ENCODE results near the gene MAPKAP1. TPM values are rescaled to one million over a fixed set of nuclear protein-coding genes. Genes with fewer than 3 reads are reported as not detected.

Gene MAPKAP1
- polyA plus RNA-seq, 3 donors: 39.9 to 57.5 (median 44.1) TPM

GRCh38 chr9:125749951-125750626, 43.1 kb upstream of the MAPKAP1 start:
- DNase-seq: no peak
- Histone ChIP-seq H3K27me3 (ENCODE audit: control insufficient read depth in 2 of 2, insufficient read depth in 2 of 2, low read length in 2 of 2) (no peaks in the 10 kb centered on the region), H3K9me3 (replicated peaks in 1 of 2; ENCODE audit: control insufficient read depth in 1 of 2, insufficient read depth in 1 of 2, low read length in 2 of 2) (no peaks in the 10 kb centered on the region), H2AFZ (ENCODE audit: insufficient read depth, low read depth, low read length, poor library complexity, severe bottlenecking) (no peak overlapping the region), H3K4me2 (replicated peaks; ENCODE audit: extremely low read depth, low read length, poor library complexity, severe bottlenecking) (no peak overlapping the region), H3K4me1 (ENCODE audit: control insufficient read depth in 1 of 2, insufficient read depth in 2 of 2, low read length in 2 of 2) (peaks cover 14 to 36% of the 10 kb centered on the region in 2 donors), H3K79me2 (ENCODE audit: insufficient read depth, low read length) (peaks cover 47% of the 10 kb centered on the region), H3K9ac (ENCODE audit: insufficient read depth, low read length, poor library complexity, severe bottlenecking) (no peak overlapping the region), H3K36me3 (replicated peaks in 1 of 2; ENCODE audit: control insufficient read depth in 1 of 2, insufficient read depth in 2 of 2, low read length in 2 of 2) (peaks cover 0 to 2% of the 10 kb centered on the region in 2 donors), H3K27ac (ENCODE audit: low read depth in 1 of 2, low read length in 2 of 2) (no peak overlapping the region), H3K4me3 (replicated peaks in 1 of 3; ENCODE audit: low read depth in 2 of 3, low read length in 3 of 3) (no peak overlapping the region), H4K20me1 (ENCODE audit: insufficient read depth, low read length) (peaks cover 8% of the 10 kb centered on the region)
- Mint-ChIP-seq H3K4me1 (peaks cover 35% of the 10 kb centered on the region), H3K36me3 (peaks cover 13 to 15% of the 10 kb centered on the region in 2 donors), H3K4me3 (no peak overlapping the region), H3K27ac (no peak overlapping the region), H3K9me3 (no peaks in the 10 kb centered on the region), H3K27me3 (ENCODE audit: low read depth in 3 of 3) (peaks cover 0 to 1% (median 0%) of the 10 kb centered on the region in 3 donors)
- intact Hi-C loops (cut with micrococcal nuclease): loop anchor here (5.0 to 10.0 kb wide), 7 partner anchors 38 to 195 kb away; partner anchors contain the start of gene MAPKAP1 (in 1 of the 2)
- TF ChIP-seq CTCF (IDR thresholded peaks at IDR 0.05): no peak
- 80% methylated on average over 1 of the region's 4 CpGs for WGBS (ENCODE audit: insufficient coverage)

- peaks cover 0 to 1% (median 0%) of the 10 kb centered on the region in 3 donors for H3K27me3 Mint-ChIP-seq (ENCODE audit: low read depth in 3 of 3)
- WGBS (ENCODE audit: insufficient coverage): no CpG with 5 or more reads among the region's 4 CpGs
- H3K4me3 Mint-ChIP-seq: peak overlapping the region; percentile 64 to 99
- H3K79me2 ChIP-seq (ENCODE audit: insufficient read depth, low read length): peaks cover 46% of the 10 kb centered on the region
- no peaks in the 10 kb centered on the region for H3K27me3 ChIP-seq (ENCODE audit: control insufficient read depth in 2 of 2, insufficient read depth in 2 of 2, low read length in 2 of 2)
- peaks cover 14 to 36% of the 10 kb centered on the region in 2 donors for H3K4me1 ChIP-seq (ENCODE audit: control insufficient read depth in 1 of 2, insufficient read depth in 2 of 2, low read length in 2 of 2)
- H4K20me1 ChIP-seq (ENCODE audit: insufficient read depth, low read length): peaks cover 8% of the 10 kb centered on the region
- TF ChIP-seq CTCF (IDR thresholded peaks at IDR 0.05): no peak
- H3K9ac ChIP-seq (ENCODE audit: insufficient read depth, low read length, poor library complexity, severe bottlenecking): no peak overlapping the region
- H3K4me1 Mint-ChIP-seq: peaks cover 36% of the 10 kb centered on the region
- peak overlapping the region in 1 of 3 experiments; percentile 93 for H3K4me3 ChIP-seq (replicated peaks in 1 of 3; ENCODE audit: low read depth in 2 of 3, low read length in 3 of 3)
- DNase-seq: no peak
- peak overlapping the region; percentile 78 for H2AFZ ChIP-seq (ENCODE audit: insufficient read depth, low read depth, low read length, poor library complexity, severe bottlenecking)
- no peak overlapping the region for H3K27ac Mint-ChIP-seq
- no peaks in the 10 kb centered on the region for H3K9me3 ChIP-seq (replicated peaks in 1 of 2; ENCODE audit: control insufficient read depth in 1 of 2, insufficient read depth in 1 of 2, low read length in 2 of 2)
- peaks cover 0 to 2% of the 10 kb centered on the region in 2 donors for H3K36me3 ChIP-seq (replicated peaks in 1 of 2; ENCODE audit: control insufficient read depth in 1 of 2, insufficient read depth in 2 of 2, low read length in 2 of 2)
- intact Hi-C loops (cut with micrococcal nuclease): loop anchor here (5.0 to 10.0 kb wide), 7 partner anchors 37 to 195 kb away; partner anchors contain the start of gene MAPKAP1 (in 1 of the 2)
- no peak overlapping the region for H3K27ac ChIP-seq (ENCODE audit: low read depth in 1 of 2, low read length in 2 of 2)
- peaks cover 13 to 15% of the 10 kb centered on the region in 2 donors for H3K36me3 Mint-ChIP-seq
- no peaks in the 10 kb centered on the region for H3K9me3 Mint-ChIP-seq
- H3K4me2 ChIP-seq (replicated peaks; ENCODE audit: extremely low read depth, low read length, poor library complexity, severe bottlenecking): peak overlapping the region; percentile 81
Measured at GRCh38 chr9:125749287-125749935, 42.4 kb upstream of the MAPKAP1 start.
